Effector CD4-positive, alpha-beta T cell (primary cell): Measurements from ENCODE around the gene CDH1.
"Not testable (repeated sequence)": the region's sequence is repeated elsewhere in the genome, so short reads cannot be mapped to it uniquely, and the experiment has no call there.

Source experiments
- DNase-seq: peaks from one replicate; pipeline ENCODE4 v3.0.0-alpha.2; 2020

CDH1 gene

GRCh38 chr16:68790944-68791343 is 53.9 kb downstream of the CDH1 start:
- no peak for DNase-seq

- no peak for DNase-seq
These were observed 55.6 kb downstream of the CDH1 start for GRCh38 chr16:68792465-68793324.

DNA sequence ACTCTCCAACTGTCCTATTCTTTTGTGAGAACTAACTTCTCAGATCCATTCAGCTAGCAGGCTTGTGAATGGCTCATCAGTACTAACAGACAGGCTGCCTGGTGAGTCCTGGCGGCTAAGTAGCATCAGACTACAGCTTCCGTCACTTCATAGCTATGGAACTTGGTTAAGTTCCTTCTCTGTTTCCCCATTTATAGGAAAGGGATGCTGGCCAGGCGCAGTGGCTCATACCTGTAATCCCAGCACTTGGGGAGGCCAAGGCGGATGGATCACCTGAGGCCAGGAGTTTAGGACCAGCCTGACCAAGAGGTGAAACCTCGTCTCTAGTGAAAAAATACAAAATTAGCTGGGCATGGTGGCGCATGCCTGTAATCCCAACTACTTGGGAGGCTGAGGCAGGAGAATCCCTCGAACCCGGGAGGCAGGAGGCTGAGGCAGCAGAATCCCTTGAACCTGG is 56.3 kb downstream of the CDH1 start:
- DNase-seq = no peak

- DNase-seq = no peak
These were observed 61.3 kb downstream of the CDH1 start for GRCh38 chr16:68798398-68798797.

- DNase-seq = peak; percentile 8
These were observed 63.3 kb downstream of the CDH1 start for GRCh38 chr16:68800257-68800875.

GRCh38 chr16:68802190-68802589 is 65.1 kb downstream of the CDH1 start:
- DNase-seq = no peak

- DNase-seq = no peak
These were observed 69.3 kb downstream of the CDH1 start for GRCh38 chr16:68806422-68806821.

GRCh38 chr16:68806981-68807380 is 69.9 kb downstream of the CDH1 start:
- DNase-seq = no peak

- no peak for DNase-seq
These were observed 77.4 kb downstream of the CDH1 start for GRCh38 chr16:68814516-68814915.

- DNase-seq = no peak
These were observed 86.5 kb downstream of the CDH1 start for GRCh38 chr16:68823401-68824135.

- no peak for DNase-seq
These were observed 88.3 kb downstream of the CDH1 start for GRCh38 chr16:68825427-68825826.

- no peak for DNase-seq
These were observed 89.6 kb downstream of the CDH1 start for GRCh38 chr16:68826652-68827051.

- DNase-seq = no peak
These were observed 96.2 kb downstream of the CDH1 start for GRCh38 chr16:68833251-68833650.

DNA sequence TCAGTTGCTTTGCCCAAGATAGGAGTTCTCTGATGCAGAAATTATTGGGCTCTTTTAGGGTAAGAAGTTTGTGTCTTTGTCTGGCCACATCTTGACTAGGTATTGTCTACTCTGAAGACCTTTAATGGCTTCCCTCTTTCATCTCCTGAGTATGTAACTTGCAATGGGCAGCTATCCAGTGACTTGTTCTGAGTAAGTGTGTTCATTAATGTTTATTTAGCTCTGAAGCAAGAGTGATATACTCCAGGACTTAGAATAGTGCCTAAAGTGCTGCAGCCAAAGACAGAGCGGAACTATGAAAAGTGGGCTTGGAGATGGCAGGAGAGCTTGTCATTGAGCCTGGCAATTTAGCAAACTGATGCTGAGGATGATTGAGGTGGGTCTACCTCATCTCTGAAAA is 97.5 kb downstream of the CDH1 start:
- no peak for DNase-seq

DNA sequence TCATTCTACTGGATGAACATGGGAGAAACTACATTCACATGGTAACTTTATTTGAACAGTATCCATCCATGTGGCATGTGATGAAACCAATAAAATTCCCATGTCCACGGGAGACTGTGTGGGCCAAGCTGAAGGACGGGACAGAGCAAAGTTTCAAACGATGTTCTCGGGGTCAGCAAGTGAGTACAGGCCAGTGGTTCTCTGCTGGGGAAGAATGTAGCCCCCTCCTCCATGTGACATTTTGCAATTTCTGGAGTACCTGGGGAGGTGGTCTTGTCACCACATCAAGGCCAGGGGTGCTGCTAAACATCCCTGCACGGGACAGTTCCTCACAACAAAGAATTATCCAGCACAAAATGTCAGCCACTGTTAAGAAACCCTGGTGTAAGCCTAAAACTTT is 98.9 kb downstream of the CDH1 start:
- no peak for DNase-seq

- DNase-seq = no peak
These were observed 102.7 kb downstream of the CDH1 start for GRCh38 chr16:68839831-68840230.

GRCh38 chr16:68842964-68843481 is 105.9 kb downstream of the CDH1 start:
- DNase-seq = not testable (repeated sequence)

DNA sequence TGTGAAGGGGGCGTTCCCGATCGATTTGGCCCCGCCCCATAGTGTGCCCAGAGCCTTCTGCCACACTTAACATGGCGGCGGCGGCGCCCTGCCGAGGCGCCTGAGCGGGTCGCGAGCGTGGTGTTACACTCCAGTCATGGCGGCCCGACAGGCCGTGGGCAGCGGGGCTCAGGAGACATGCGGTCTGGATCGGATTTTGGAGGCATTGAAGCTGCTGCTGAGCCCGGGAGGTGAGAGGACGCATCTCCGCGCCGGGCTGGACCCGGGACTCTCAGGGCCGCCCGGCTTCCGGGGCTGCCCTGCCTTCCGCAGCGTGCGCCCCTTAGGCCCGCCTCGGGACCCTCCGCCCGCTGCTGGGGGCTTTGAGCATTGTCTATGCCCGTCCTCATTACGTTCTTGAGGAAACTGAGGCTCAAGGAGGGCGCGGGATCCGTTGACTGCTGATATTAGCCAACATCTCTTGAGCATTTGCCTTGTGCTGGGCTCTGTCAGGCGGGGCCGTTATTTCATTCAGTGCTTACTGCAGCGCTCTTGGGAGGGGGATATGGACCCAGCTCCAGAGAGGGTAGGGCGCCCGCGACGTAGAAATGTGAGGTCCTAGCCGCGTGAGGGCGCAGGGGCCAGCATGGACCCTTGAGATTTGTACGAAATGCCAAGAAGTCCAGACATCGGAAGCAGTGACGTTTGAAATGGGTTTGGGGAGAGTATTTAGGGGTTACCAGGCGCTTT is 106.6 kb downstream of the CDH1 start, which contains the start of gene TANGO6:
Gene TANGO6, plus strand, starts transcription at position 50 of the 729 bp plus-strand sequence. Its CDS starts 87 bp downstream, at position 137.
- DNase-seq = peak; percentile 86

- no peak for DNase-seq
These were observed 107.1 kb downstream of the CDH1 start for GRCh38 chr16:68844211-68844564.

GRCh38 chr16:68848786-68849185 is 111.7 kb downstream of the CDH1 start:
- no peak for DNase-seq

DNA sequence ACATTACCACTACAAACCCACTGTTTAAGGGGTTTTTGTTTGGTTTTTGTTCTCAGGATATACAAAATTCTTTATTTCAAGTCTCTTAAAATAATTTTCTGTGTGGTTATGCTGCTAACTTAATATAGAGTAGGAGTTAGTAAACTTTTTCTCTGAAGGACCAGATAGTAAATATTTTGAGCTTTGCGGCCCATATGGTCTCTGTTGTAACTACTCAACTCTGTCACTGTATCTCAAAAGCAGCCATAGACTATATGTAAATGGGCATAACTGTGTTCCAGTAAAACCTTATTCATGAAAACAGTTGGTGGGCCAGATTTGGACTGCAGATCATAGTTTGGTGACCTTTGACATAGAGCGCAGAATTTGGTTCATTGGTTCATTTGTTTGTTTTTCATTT is 113.4 kb downstream of the CDH1 start:
- DNase-seq = no peak

DNA sequence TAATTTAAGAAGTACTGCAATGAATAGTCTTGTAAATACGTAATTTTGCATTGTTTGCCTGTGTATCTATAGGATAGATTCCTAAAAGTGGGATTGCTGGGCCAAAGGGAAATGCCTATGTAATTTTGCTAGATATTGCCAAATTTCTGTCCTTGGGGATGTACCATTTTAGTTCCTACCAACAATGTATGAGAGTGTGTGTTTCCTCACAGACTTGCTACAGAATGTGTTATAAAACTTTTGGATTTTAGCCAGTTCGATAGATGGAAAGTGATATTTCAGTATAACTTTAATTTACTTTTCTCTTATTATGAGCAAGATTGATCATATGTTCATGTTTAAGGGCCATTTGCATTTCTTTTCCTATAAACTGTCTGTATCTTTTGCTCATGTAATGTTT is 114.5 kb downstream of the CDH1 start:
- no peak for DNase-seq

- no peak for DNase-seq
These were observed 120.4 kb downstream of the CDH1 start for GRCh38 chr16:68857479-68857878.
